NCI-H2107 treated with DMSO at 0.1 percent for 48 hours (cell line): Measurements from ENCODE around the gene MYMK.

Source experiments
- DNase-seq: peaks from one replicate; lab custom pipeline; 2025; ENCODE audit not compliant: unreplicated experiment; lab: John Stamatoyannopoulos, UW

Gene MYMK

DNA sequence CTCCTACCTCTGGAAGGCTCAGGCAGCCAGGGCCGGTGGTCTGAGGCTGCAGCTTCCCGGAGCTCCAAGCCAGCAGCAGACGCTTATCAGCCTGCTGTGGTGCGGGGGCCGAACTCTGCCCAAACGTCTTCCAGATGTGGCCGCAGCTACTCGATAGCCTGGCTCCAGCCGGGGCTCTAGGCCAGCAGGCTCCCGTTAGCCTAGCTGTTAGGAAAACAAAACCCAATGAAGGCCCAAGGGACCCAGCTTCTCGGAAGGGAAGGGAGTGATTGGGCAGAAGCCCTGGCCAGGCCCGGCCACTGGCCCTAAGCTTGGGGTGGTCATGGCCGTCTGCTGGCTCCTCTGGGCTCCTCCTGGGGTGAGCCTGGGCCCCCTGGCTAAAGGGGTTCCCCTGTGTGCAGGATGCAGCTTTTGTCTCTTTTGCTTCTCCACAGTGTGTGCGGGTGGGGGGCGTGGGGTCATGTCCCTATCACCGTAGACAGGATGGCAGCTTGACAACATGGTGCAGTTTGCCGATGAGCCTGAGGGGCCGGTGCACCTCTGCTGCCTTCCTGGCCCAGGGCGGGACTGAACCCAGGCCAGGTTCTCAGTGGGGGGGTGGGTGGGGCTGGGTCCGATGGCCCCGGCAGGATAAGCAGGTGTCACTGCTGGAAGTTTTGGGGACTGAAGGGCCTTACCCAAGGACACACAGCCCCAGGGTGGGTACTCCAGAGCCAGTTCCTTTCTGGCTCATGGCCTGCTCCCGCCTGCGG is 18.7 kb downstream of the MYMK start:
- no peak for DNase-seq

DNA sequence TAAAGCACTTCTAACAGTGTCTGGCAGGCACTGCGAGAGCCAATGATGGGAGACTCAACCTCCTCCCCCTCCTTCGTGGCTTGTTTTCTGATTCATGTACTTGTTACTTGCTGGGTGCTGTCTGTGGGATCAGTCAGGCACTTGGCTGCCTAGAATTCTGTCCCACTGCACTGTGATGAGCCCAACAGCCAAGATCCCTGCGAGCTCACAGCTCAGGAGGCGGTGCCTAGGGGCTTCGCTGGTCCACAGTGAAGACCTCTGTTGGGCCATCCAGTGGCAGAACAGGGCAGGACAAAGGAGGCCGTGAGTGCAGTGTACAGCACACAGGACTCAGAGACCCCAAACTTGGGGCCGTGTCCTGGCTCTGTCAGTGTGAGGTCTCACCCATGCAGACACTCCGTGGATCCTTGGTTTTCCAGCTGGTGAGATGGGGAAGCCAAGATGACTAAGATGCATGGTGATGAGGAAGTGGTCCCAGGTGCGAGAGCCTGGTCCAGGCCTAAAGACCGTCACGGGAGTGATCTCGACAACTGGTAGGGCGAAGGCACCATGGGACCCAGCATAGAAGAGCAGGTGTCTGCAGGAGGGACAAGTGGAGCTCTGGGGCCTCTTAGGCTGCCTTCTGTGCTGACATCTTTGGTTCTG is 19.5 kb downstream of the MYMK start:
- DNase-seq: no peak

DNA sequence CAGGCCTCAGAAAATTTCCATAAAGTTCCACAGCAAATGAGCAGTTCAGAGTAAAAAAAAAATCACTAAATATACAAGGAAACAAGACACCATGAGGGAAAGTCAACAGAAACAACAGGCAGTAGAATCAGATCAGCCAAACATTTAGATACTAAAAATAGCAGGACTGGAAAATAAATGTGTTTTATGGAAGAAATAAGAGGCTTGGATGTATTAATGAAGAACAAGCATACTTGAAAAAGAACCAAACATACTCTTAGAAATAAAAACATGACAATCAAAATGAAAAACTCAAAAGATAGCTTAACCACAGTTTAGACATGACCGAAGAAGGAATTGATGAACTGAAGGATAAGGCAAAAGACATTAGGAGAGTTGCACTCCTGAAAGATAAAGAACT is 22.6 kb downstream of the MYMK start:
- DNase-seq: no peak

DNA sequence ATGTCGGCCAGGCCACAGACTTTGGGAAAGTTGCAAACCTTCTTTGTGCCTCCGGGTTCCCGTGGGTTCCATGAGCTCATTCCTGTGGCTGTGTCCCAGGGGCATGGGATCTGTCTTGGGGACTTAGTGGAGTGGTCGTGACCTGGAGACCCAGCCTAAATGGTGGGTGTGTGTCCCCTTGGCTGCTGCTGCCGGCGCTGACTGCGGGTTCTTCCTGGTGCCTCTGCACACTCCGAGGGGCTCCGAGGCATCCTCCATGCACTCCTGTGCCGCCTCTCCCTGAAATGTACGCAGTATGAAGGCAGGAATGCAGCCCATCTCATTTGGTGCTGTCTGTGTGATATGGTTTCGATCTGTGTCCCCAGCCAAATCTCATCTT is 24.9 kb downstream of the MYMK start:
- no peak for DNase-seq

DNA sequence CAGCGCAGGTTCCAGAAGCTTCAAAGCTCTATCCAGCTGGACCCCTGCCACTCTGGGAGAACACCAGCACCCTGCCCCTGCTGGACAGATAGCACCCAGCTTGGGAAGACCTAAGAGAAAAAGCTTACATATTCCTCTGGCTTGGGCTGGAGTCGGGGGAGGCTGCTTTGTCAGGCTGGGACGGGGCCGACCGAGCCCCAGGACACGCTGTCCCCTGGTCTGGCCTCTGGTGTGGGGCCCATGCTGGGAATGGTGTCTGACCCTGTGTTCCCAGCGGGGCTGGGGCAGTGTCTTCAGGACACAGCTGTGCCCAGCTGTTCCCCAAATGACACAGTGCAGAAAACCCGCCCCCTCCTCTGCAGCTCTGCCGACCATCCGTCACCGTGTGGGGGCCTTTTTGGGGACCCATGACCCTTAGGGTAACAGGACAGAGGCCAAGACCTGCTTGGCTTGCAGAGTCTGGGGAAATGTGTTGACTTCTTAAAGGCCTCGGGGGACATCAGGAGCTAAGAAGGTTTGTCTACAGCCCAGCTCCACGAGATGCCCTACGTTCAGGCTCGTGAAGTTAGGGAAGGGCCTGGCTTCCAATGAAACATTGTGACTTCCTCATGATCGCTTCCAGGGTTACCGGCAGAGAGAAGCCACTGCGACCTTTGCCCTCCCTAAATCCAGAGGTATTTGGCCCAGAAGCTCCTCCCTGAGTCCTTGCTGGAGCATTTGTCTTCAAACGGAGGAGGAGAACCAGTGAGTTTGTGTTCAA is 25.4 kb downstream of the MYMK start:
- no peak for DNase-seq

DNA sequence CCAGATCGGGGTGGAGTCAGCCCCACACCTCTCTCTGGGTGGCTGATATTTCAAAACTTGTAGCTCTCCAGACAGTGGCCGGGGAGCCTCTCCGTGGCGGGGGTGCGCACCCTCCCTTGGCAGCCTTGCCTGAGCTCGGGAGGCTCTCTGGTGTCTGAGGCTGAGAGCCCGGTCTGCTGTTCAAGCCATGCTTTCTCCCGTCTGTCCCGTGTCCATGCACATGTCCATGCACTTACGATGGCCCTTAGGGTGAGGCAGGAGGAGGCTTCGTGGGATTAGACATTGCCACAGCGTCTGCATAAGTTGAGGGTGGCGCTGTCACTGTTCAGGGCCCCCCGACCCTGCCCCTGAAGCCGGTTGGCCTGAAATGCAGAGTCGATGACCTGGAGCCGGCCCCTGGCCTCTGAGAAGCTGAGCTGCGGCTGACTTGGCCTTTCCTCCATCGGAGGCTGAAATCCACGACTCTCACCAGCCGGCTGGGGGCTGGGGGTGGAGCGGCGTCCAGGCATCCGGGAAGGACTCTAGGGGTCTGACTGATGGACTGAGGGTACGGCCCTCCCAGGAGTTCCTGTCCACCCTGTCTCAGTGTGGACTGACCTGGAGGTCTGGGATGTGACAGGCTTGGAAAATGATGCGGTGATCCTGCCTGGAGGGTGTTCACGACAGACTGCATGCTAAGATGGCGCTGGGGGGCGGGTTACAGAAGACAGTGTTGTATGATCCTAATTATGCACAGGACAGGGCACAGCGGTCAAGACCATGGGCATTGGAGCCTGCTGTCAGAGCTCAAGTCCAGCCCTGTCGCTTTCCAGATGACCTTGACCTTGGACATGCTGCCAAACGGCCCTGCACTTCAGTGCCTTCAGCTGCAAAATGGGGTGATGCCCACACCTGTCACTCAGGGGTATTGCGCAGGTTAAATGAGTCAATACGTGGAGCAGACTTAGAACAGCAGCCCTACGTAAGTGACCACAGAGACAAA is 27.6 kb downstream of the MYMK start:
- DNase-seq: no peak

DNA sequence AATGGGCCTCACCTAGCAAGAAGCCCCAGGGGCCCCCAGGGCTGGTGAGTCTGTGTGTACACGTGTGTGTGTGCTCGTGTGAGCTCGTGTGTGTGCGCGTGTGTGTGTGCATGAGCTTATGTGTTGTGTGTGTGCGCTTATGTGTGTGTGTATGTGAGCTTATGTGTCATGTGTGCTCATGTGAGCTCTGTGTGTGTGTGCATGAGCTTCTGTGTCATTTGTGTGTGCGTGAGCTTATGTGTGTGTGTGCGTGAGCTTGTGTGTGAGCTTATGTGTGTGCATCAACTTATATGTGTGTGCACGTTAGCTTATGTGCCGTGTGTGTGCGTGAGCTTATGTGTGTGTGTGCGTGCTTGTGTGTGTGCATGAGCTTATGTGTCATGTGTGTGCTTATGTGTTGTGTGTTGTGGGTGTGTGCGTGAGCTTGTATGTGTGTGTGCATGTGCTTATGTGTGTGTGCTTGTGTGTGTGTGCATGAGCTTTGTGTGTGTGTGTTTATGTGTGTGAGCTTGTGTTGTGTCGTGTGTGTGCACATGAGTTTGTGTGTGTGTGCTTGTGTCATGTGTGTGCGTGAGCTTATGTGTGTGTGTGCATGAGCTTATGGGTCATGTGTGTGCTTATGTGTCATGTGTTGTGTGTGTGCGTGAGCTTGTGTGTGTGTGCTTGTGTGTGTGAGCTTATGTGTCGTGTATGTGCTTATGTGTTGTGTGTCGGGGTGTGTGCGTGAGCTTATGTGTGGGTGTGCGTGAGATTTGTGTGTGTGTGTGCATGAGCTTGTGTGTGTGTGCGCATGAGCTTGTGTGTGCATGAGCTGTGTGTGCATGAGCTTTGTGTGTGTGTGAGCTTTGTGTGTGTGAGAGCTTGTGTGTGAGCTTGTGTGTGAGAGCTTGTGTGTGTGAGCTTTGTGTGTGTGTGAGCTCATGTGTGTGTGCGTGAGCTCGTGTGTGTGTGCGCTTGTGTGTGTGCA is 29.1 kb downstream of the MYMK start:
- DNase-seq: no peak

DNA sequence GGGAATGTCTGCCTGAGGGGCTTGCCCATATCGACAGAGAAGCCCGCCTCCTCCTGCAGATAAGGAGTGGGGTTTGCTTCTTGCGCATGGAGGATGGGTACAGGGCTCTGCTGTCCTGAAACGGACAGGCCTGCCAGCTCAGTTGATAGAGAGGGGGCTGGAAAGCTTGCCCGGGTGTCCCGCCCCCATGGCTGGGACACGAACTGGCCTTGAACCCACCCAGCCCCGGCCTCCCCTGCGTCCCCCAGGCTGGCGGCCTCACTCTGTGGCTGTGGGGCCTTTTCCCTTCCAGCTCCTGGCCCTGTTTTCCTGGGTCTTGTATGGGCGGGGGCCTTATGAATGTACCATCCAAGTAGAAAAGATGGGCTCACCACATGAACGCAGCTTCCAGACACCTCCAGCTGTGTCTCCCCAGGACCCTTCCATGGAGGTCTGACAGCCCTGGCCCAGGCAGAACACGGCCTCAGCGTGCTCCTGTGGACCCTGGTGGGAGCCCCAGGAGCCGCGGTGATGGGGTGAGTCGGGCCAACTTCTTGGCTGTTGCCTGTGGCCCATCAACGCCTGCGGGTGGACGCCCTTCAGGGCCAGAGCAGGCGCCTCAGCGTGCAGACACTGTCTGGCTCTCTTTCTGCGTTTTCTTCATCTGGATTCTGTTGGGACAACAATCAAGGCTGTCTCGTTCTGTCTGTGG is 30.0 kb downstream of the MYMK start:
- no peak for DNase-seq

DNA sequence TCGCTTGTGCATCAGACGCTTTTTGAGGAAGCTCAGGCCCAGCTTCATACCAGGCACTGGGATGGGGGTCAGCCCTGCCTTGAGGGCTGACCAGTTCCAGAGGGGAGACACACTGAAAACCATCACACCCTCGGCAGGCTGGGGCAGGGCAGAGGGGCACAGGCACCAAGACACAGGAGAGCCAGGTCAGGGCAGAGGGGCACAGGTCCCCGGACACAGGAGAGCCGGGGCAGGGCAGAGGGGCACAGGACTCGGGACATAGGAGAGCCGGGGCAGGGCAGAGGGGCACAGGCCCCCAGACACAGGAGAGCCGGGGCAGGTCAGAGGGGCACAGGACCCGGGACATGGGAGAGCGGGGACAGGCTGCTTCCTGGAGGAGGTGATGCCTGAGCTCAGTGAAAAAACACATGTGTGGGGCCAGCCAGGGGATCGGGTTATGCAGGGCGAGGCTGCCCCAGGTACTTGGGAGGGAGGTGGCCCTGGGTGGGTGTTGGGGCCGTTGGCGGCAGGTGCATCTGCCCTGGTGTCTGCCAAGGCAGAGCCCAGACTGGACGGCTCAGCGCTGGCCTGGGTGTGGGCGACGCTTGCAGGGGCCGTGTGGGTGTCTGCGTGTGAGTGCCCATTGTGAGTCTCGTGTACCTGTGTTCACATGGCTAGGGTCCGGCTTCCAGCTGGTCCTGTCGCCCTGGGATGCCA is 30.8 kb downstream of the MYMK start:
- DNase-seq: no peak

DNA sequence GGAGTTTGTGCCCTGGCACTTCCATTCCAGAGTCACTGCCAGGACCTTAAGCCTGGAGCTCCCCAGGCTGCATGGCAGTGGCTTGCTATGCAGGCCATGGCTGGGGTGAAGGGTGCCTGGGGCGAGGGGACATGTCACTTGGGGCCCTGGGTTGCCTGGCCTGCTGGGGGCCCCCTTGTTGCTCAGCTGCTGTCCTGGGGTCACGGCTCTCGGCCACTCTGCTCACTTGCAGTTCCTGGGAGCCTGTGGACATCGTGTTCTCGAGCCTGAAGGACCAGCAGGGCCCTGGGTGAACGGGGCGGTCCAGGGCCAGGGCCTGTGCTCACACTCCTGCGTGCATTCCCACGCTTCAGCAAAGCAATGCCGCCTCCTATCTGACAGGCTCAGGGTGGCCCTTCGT is 31.3 kb downstream of the MYMK start:
- no peak for DNase-seq

DNA sequence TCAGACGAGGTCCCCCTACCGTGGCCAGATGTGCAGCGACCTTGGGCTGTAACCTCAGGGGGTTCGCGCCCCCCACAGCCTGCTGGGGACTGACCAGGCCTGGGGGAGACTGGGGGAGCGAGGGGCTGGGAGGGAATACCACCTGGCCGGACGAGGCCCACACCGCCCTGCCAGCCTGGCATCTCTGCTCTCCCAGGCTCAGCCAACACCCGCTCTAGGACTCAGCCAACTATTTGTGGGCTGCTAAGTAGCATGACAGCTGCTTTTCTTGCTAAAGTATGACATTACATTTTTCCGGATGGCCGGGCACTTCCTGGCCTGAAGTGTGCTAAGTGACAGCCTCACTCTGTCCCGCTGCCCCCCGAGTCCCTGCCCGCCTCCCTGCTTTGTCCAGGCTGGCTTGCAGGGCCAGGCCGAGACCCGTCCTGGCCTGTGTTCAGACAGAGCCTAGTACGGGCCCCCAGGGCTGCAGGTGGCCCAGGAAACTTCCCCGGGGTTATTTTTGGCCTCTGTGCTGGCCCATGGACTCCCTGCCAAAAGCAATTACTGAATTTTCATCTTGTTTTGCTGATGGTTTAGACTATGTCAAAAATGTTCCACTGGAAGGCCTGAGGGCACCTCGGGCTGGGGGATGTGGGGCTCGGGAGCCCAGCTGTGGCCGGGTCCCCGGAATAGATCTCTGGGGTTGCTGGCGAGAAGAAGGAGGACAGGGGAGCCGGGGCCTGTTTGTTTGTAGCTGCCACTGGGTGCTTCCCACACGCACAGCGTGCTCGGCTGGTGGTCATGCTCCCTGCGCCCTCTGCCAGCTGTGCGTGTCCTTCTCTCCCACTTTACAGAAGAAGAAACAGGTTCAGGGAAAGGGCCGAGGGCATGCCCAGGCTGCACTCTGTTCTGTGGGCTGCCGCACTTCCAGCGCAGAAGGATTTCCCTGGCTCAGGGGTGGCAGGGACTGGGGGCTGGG is 32.4 kb downstream of the MYMK start:
- no peak for DNase-seq

DNA sequence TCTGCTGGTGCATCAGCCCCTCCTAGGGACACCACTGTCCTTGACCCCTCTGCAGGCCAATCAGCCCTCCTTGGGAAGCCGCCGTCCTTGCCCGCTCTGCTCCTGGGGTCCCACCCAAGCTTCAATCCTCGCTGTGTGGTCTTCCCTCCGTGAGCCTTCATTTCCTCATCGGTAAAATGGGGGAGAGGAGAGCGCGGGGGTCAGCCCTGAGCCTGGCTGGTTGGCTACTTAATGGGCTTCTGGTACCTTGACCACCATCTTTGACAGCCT is 33.2 kb downstream of the MYMK start:
- no peak for DNase-seq

DNA sequence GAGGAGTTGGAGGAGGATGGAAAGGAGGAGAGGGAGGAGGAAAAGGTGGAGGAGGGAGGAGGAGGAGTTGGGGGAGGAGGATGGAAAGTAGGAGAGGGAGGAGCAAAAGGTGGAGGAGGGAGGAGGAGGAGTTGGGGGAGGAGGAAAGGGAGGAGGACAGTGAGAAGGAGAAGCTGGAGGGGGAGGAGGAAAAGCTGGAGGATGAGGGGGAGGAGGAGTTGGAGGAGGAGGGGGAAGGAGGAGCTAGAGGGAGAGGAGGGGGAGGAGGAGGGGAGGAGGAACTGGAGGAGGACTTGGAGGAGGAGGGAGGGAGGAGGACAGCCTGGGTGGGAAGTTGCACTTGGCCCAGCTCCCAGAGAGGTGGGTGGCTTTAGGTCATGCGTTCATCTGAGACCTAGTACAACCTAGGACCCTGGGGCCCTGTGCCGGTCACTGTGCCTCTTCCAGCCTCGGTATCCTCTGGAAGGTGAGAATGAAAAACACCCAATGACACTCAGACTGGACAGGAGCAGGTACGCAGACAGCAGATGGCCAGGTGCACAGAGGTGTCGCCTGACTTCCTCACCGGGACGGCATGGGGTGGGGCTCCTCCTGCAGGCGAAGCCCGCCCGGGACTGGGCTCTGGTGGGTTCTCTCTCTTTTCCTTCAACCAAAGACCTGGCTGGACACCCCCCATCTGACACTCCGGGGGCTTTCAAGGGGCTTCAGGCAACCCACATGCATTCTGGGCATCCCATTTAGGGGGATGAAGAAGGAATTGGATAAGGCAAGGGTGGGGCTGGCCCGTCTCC is 33.7 kb downstream of the MYMK start:
- no peak for DNase-seq

DNA sequence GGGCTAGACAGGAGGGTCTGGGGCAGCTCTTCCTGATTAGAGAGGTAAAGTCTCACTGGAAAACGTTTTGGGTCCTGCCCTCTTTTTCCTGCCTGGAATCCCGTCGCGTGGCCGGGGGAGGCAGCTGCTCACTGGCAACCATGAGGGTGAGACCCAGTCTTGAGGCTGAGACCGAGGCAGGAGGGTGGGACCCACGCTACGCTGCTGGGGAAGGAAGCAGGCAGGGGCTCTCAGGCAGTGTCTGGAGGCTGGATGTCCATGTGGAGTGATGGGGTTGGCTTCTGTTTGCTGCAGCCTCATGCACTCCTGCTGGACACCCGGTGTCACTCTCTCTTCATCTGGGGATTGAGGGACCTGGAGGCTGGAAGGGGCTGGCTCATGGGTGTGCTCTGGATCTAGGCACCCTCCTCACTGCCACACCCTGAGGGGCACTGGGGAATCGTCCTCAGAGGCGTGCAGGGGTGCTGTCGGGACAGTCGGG is 34.5 kb downstream of the MYMK start:
- no peak for DNase-seq

DNA sequence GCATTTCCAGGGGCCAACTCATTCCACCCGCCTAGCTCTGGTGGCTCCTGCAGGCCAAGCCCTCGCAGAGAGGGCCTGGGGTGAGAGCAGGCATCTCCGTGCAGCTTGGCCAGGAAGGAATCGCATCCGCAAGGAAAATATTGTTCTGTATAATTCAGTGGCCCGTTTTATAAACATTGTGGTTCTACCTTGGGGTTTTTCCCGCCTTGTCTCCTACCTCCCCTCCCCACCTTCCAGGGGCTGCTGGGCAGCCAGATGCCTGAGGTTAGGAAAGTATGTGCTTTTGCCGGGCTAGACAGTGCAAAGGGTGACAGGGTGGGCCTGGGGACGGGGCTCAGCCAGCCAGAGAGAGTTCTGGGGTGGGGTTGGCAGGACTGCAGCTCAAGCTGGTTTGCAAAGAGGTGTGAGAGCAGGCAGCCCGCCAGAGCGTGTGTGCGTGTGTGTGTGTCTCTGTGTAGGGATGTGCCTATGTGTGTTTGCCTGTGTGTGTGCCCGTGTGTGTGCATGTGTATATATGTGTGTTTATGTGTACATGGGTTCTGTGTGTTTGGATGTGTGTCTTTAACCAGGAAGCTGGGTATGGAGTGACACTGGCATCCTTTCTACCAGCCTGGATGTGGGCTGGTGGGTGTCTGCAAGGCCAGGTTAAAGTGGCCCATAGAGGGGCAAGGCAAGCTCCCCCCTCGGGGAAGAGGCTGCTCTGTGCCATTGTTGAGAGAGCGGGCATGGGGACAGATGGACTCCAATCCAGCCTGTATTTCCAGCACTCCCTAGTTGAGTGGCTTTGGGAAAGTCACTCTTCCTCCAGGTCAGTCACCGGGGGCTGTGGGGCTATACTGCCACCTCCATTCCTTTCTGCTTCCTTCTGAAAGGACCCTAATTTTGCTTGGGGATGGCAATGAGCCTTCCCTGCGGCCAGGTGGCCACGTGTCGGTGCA is 35.2 kb downstream of the MYMK start:
- no peak for DNase-seq
